HG03066 (cell line): ENCODE measurements around the gene SEC63.
"Not testable (repeated sequence)": the region's sequence is repeated elsewhere in the genome, so short reads cannot be mapped to it uniquely, and the experiment has no call there.

Source experiments
- ATAC-seq: cut with Tn5 transposase; IDR thresholded peaks from one replicate; pipeline ENCODE4 v1.9.1; 2021; ENCODE audit warnings: low read depth; ENCODE audit not compliant: unreplicated experiment

SEC63 gene

DNA sequence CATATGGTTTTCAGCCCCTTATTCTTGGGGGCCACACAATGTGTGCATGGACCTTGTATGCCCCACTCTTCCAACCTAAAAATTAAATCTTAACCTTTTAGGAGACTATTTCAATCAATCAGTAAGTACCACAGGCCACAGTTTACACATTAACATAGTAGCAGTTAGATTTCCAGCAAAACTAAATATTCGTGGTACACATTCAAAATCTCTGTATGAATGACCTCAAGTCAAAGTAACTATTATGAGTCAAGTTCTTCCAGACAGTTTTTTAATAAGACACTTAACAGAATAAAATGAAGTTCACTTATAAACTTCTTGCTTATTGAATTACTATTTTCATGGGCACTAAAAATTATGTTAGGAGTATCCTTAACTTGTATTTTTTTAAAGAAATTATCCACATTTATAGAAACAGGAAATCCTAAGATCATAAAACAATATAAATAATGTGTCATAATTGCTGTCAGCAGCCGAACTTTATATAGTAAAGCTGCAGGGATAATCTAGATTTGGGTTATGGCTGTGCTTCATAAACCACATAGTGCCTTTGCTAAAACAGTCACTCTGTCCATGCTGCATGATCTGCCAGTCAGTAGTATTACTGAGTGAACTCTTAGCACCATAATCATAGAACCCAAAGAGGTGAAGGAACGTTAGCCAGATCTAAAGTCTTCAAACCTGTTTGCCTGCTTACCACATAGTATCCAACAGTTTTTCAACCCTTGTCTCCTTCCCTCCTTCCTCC lies 21.7 kb downstream of the SEC63 start:
- ATAC-seq = no peak

DNA sequence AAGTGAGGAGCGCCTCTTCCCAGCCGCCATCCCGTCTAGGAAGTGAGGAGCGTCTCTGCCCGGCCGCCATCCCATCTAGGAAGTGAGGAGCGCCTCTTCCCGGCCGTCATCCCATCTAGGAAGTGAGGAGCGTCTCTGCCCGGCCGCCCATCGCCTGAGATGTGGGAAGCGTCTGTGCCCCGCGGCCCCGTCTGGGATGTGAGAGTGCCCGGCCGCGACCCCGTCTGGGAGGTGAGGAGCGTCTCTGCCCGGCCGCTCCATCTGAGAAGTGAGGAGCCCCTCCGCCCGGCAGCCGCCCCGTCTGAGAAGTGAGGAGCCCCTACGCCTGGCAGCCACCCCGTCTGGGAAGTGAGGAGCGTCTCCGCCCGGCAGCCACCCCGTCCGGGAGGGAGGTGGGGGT lies 23.8 kb downstream of the SEC63 start:
- ATAC-seq = not testable (repeated sequence)

DNA sequence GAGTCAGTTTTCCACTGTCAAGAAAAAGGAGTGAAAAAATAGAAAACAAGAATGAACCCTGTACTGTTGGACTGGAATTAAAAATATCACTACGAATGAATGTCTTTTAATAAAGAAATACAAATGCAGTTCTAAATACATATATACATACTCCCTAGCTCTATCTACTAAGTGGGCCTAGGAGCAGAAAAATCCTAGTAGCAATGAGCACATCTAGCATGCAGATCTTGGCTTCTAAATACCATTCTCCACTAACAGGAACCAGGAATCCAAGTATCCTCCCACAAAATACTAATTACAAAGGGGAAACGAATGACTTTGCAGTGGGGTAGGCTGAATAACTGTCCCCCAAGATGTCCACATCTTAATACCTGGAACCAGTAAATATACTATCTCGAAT lies 25.4 kb downstream of the SEC63 start:
- ATAC-seq = no peak

DNA sequence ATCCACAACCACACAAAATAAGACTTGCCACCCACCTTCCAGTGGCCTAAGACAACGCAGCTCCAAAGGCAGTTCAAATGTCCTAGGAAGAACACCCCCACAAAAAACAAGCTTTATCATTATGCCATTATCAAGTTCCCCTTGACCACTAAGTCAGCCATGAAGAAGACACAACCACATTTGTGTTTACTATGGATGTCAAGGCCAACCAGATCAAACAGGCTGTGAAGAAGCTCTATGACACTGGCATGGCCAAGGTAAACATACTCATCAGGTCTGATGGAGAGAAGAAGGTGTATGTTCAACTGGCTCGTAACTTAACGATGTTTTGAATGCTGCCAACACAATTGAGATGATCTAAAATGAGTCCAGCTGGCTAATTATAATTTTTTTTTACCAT lies 26.1 kb downstream of the SEC63 start:
- ATAC-seq = no peak

DNA sequence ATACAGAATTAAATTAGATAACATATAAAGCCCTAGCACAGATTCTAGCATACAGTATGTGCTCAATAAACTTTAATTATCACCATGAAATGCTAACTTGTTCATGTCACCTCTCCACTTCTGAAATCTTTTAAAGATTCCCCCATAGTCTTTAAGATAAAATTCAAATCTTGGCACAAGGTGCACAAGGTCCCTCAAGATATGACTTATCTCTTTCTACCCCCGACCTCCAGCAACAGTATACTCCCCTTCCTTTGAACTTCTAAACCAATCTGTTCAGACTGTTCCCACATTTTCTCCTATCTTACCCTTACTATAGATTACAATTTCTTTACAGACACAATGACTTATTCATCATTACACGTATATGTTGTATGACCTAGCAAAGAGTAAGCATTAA lies 29.0 kb downstream of the SEC63 start:
- ATAC-seq = no peak

DNA sequence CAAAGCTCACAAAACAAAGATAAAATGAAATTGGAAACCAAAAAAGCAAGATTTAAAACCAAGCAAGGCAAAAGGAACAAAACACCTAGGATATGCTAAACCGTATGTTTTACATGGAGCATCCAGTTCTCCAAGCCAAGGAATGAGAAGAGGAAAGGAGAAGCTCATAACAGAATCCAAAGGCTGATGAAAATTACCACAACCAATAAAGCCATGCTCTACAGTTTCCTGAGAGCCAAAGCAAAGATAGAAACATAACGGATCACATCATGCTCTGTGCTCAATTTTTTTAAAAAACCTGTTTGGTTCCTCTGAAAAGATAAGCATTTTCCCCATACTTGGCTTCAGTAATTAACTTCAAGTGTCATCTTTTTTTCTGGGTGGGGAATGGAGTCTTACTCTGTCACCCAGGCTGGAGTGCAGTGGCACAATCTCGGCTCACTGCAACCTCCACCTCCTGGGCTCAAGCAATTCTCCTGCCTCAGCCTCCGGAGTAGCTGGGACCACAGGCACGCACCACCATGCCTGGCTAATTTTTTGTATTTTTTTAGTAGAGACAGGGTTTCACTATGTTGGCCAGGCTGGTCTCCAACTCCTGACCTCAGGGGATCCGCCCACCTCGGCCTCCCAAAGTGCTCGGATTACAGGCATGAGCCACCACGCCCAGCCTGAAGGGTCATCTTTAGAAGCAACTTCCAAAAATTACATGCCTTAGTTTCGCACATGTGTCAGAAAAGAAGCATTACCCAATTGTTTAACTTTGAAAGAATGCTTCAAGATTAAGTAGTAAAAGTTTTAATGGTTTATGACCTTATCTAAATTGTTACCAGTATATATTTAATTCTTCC lies 31.1 kb downstream of the SEC63 start:
- ATAC-seq = not testable (repeated sequence)

DNA sequence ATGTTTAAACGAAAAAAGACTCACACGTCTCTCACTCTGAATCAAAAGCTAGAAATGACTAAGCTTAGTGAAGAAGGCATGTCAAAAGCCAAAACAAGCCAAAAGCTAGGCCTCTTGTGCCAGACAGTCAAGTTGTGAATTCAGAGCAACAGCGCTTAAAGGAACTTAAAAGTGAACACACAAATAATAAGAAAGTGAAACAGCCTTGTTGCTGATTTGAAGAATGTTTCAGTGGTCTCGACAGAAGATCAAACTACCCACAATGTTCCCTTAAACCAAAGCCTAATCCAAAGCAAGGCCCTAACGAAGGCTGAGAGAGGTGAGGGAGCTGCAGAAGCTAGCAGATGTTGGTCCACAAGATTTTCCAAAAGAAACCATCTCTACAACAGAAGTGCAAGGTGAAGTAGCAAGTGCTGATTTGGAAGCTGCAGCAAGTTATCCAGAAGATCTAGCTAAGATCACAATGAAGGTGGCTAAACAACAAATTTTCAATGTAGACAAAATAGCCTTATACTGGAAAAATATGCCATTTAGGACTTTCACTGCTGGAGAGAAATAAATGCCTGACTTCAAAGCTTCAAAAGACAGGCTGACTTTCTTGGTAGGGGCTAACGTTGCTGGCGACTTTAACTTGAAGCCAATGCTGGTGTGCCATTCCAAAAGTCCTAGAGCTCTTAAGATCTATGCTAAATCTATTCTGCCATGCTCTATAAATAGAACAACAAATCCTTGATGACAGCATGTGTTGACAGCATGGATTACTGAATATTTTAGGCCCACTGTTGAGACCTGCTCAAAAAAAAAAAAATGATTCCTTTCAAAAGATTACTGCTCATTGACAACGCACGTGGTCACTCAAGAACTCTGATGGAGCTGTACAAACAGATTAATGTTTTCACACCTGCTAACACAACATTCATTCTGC lies 40.3 kb downstream of the SEC63 start:
- no peak for ATAC-seq

DNA sequence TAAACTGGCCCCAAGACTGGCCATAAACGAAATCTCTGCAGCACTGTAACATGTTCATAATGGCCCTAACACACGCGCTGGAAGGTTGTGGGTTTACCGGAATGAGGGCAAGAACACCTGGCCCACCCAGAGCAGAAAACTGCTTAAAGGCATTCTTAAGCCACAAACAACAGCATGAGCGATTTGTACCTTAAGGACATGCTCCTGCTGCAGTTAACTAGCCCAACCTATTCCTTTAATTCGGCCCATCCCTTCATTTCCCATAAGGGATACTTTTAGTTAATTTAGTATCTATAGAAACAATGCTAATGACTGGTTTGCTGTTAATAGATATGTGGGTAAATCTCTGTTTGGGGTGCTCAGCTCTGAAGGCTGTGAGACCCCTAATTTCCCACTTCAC lies 41.0 kb downstream of the SEC63 start:
- ATAC-seq = not testable (repeated sequence)

DNA sequence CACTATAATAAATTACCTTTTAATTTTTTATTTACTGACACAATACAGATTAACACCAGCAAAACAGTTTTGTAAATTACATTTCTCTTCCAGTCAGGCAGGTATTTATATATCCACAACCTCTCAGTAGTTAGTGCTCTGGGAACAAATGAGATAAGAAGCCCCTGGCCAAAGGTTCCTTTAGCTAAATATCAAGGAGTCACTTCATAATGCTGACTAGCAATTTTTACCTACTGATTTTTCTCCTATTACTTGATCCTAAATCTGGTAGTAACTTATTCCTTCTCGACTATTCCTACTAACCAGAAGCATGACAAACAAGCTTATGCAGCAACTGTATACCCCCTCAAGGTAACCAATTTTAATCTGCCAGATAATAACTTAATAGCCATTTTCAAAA lies 46.3 kb downstream of the SEC63 start:
- ATAC-seq = no peak

DNA sequence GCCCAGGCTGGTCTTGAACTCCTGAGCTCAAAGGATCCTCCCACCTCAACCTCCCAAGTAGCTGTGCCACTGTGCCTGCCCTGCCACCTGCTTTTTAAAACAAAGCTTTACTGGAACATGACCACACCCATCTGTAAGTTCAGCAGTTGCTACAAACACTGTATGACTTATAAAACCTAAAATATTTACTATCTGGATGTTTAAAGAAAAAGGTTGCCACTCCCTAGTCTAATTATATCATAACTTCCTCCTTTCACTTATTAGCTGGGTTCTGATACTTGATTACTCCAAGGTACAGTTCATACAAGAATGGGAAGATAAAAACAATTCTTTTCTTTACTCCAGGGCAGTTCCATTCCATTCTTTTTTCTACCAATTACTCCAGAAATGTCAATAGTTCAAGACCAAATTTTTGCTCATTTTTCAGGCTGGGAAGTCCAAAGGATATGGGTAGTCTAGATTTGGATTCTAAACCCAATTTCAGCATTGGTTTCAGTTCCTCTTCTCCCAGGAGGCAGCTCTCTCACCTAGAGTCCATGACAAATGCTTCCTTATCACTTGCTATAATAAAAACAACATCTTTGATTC lies 63.1 kb downstream of the SEC63 start:
- no peak for ATAC-seq

DNA sequence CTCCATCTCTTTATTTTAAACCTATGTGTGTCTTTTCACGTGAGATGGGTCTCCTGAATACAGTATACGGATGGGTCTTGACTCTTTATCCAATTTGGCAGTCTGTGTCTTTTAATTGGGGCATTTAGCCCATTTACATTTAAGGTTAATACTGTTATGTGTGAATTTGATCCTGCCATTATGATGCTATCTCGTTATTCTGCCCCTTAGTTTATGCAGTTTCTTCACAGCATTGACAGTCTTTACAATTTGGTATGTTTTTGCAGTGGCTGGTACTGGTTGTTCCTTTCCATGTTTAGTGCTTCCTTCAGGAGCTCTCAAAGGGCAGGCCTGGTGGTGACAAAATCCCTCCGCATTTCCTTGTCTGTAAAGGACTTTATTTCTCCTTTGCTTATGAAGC lies 67.6 kb downstream of the SEC63 start:
- ATAC-seq = not testable (repeated sequence)

DNA sequence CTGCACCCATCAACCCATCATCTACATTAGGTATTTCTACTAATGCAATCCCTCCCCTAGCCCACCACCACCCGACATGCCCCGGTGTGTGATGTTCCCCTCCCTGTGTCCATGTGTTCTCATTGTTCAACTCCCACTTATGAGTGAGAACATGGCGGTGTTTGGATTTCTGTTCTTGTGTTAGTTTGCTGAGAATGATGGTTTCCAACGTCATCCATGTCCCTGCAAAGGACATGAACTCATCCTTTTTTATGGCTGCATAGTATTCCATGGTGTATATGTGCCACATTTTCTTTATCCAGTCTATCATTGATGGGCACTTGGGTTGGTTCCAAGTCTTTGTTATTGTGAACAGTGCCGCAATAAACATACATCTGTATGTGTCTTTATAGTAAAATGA lies 72.1 kb downstream of the SEC63 start:
- not testable (repeated sequence) for ATAC-seq

DNA sequence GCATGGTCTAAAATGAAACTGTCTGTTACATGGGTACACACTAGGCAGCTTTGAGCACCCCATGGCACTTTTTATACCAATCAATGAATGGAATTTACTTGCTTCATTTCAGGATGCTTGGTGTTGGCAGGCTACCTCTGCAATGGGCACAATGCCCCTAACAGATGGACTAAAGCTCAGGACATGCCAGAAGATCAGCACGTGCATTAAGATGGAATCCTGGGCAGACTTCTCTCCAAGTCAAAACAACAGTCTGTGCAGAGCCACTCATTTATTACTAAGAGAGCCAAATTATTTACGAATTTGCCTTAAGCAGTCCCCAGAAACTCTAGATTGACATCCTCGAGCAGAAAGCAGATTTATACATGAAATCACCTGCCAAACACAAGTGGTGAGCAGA lies 78.1 kb downstream of the SEC63 start:
- ATAC-seq = no peak

DNA sequence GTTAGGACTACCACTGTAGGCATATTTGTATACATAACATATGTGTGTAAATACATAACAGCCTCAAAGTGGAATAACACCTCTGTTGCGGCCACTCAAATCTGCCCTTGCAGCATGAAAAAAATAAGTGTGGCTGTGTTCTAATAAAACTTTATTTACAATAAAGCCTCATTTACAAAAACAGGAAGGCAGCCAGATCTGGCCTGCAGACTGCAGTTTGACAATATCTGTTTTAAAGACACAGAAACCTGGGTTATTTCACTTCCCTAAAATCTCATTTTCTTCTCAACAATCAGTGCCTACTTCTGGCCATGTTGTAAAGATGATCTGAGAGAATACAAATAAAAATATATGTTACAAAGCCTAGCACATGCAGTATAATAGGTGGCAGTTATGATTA lies 80.0 kb downstream of the SEC63 start:
- ATAC-seq = no peak

DNA sequence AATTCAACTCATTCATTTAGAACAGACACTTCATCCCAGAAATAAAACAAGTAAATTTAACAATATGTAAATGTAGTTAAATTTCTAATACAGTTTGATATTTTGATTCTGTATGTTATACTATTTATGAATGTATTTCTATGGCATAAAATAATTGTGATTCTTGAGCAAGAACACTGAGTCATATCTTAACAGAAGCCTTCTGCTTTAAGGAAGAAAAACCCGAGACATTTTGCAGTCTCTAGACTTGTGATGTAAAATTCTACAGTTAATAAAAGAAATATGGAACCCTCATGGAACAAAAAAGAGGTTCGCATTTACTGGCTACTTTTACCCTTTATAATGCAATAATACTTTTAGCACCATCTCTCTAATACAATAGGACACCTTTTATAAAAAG lies 86.0 kb downstream of the SEC63 start:
- ATAC-seq = no peak

DNA sequence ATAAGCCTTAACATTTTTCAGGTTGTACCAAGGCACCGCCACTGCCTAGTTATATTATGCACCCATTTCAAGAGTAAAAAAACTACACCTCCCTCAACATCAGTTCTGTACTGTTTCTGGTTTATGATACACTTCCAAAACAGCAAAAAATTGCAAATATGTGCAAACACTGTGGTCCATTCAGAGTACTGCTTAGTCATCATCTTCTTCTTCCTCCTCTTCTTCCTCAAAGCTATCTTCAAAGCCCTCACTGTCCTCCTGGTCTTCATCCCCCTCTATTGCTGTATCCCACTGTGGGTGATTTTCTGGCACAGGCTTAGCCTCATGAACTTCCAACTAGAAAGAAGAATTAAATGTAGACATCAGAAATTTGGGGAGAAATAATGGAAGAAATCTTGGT lies 86.5 kb downstream of the SEC63 start:
- not testable (repeated sequence) for ATAC-seq

DNA sequence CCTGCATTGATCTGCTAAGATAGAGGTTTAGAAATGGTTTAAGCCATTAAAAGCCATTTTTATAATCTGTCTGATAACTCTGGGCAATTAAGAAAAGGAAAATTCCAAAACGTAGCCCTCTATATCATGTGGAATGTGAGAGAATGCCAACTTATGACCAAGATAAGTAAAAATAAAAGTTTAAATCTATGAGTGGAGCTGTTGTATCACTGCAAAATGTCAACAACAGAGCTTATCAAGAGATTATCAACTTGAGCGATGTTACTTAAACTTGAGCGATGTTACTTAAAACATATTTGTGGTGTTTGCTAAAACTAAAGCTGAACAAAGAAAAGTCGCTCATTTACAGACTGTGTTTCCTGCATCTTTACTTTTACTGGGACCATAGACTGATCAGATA lies 87.0 kb downstream of the SEC63 start:
- ATAC-seq = no peak

DNA sequence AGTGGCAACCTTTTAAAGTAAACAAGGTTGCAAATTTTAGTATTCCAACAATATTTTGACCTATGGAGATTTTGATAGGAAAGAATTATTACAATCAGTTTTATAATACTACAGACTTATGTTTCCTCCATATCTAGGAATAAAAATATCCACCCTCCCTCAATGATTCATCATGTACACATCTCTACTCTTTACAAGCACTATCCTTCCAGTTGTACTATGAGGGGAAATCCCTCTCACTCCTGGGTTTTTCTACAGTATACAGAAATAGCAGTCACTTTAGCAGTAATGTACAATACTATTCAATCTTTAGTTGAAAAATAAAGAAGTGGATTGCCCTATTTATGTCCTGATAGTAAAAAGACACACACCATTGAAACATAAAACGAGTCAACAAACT lies 87.6 kb downstream of the SEC63 start:
- no peak for ATAC-seq

DNA sequence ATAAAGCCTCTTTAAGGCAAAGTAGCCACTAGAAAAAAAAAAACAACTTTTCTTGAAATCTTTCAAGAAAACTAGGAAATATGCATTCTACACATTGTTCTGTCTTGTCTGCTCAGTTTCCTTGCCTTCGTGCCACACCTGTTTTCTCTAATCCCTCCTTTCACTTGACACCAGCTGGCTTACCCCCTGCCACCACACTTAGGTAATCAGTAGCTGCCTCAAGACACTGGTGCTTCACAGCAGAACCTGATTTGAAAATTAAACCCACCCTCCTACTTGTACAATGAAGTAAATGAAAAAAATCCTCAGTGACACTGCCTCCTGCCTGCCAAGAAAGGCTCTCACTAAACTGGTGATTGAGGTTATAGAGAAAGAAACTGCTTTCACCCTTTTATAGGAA lies 88.1 kb downstream of the SEC63 start:
- no peak for ATAC-seq

DNA sequence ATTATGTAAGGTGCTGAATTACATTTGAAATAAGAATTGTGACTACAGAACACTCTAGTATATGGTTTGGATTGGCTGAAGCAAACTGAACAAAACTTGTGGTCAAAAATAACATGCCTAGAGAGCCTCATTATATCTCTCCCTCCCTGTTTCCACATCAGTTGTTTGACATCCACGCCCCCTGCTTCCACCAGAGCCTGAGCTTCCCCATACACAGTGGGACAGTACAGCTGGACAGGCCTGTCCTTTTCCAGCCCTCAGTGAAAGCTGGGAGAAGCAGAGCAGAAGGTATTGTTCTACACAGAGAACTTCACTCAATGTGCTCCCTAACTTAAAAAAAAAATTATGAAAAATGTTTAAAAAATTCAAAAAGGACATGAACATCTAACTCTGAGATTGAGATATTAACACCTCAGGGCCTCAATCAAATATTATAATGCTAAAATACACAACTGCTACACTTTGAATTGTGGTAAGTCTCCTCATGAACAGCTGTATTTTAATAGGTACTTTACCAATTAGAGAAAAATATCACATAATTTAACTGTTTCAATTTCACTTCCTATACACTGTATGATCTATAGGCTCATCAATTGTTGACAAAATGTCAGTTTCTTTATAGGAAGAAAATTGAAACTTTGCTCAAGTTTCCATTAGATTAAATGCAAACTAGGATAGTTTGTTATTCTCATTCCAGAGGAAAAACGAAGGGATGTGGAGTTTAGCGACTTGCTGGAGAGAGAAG lies 89.0 kb downstream of the SEC63 start:
- ATAC-seq = no peak
